Astrocyte (in vitro differentiated cells and primary cell): ENCODE measurements around the gene UACA. TPM values are rescaled to one million over a fixed set of nuclear protein-coding genes. Genes with fewer than 3 reads are reported as not detected.

Source experiments
- DNase-seq: peaks from one replicate; pipeline ENCODE4 v3.0.0-alpha.2; 2010; ENCODE audit warnings: low read depth
- FAIRE-seq: peaks from 2 replicates; lab custom pipeline; 2011; peaks lifted over from hg19 to GRCh38; lab: Jason Lieb, UNC
- H2AFZ ChIP-seq: 2 replicates; pipeline ENCODE4 v1.6.0; 2012; ENCODE audit warnings: low read depth, low read length, inconsistent platforms
- H3K27ac ChIP-seq: 2 replicates; pipeline ENCODE4 v1.5.1; 2011; ENCODE audit warnings: low read depth, low read length, inconsistent platforms
- H3K27me3 ChIP-seq: 2 replicates; pipeline ENCODE4 v1.6.0; 2011; ENCODE audit warnings: low read length, inconsistent platforms; ENCODE audit not compliant: insufficient read depth
- H3K36me3 ChIP-seq: 2 replicates; pipeline ENCODE4 v1.5.1; 2011; ENCODE audit warnings: low read length, inconsistent platforms; ENCODE audit not compliant: insufficient read depth
- H3K4me1 ChIP-seq: 2 replicates; pipeline ENCODE4 v1.5.1; 2011; ENCODE audit warnings: low read length, inconsistent platforms; ENCODE audit not compliant: insufficient read depth
- H3K4me2 ChIP-seq: 2 replicates; pipeline ENCODE4 v1.6.0; 2012; ENCODE audit warnings: low read length, inconsistent platforms
- H3K4me3 ChIP-seq: 2 replicates; pipeline ENCODE4 v1.5.1; 2011; ENCODE audit warnings: low read depth, mild to moderate bottlenecking, low read length, inconsistent platforms; ENCODE audit not compliant: insufficient read depth
- H3K79me2 ChIP-seq: 2 replicates; pipeline ENCODE4 v1.6.0; 2012; ENCODE audit warnings: mild to moderate bottlenecking, low read length, inconsistent platforms; ENCODE audit not compliant: insufficient read depth
- H3K9ac ChIP-seq: 2 replicates; pipeline ENCODE4 v1.6.0; 2012; ENCODE audit warnings: mild to moderate bottlenecking, low read length, inconsistent platforms
- H3K9me3 ChIP-seq: 2 replicates; pipeline ENCODE4 v1.5.1; 2012; ENCODE audit warnings: low read depth, mild to moderate bottlenecking, low read length, inconsistent platforms; ENCODE audit not compliant: insufficient read depth
- H4K20me1 ChIP-seq: 2 replicates; pipeline ENCODE4 v1.6.0; 2012; ENCODE audit warnings: low read length, inconsistent platforms; ENCODE audit not compliant: insufficient read depth
- H3K27ac Mint-ChIP-seq: one replicate; pipeline ENCODE4 v1.8.0; 2021; ENCODE audit warnings: mild to moderate bottlenecking, mixed read lengths; ENCODE audit not compliant: unreplicated experiment
- H3K27me3 Mint-ChIP-seq: one replicate; pipeline ENCODE4 v1.8.0; 2021; ENCODE audit warnings: low read depth, mixed read lengths; ENCODE audit not compliant: unreplicated experiment
- H3K36me3 Mint-ChIP-seq: one replicate; pipeline ENCODE4 v1.8.0; 2021; ENCODE audit warnings: low read depth, mixed read lengths; ENCODE audit not compliant: unreplicated experiment
- H3K4me1 Mint-ChIP-seq: one replicate; pipeline ENCODE4 v1.8.0; 2021; ENCODE audit warnings: low read depth, mixed read lengths; ENCODE audit not compliant: unreplicated experiment
- H3K4me3 Mint-ChIP-seq: one replicate; pipeline ENCODE4 v1.8.0; 2021; ENCODE audit warnings: mild to moderate bottlenecking, moderate library complexity, mixed read lengths; ENCODE audit not compliant: unreplicated experiment
- H3K9me3 Mint-ChIP-seq: one replicate; pipeline ENCODE4 v1.8.0; 2021; ENCODE audit warnings: mild to moderate bottlenecking, mixed read lengths; ENCODE audit not compliant: unreplicated experiment
- CTCF ChIP-seq: IDR thresholded peaks from 2 replicates; pipeline ENCODE4 v1.5.1; 2011; ENCODE audit warnings: low read depth, mild to moderate bottlenecking, inconsistent platforms, low read length, moderate library complexity; ENCODE audit not compliant: insufficient read depth
- EZH2 ChIP-seq: IDR thresholded peaks from 2 replicates; pipeline ENCODE4 v1.6.1; 2012; ENCODE audit warnings: mild to moderate bottlenecking, low read length, inconsistent platforms; ENCODE audit not compliant: insufficient read depth
- total RNA-seq: library from RNA; stranded (reverse); gene quantifications from 2 replicates; pipeline ENCODE4 v1.2.1, GENCODE V29; 2021

Gene UACA
- total RNA-seq, 1 donor from 2014 or later, result 168 TPM

- FAIRE-seq (peak; percentile 94), DNase-seq (peak; percentile 84)
- peak overlapping the region; percentile 35 for H3K27ac Mint-ChIP-seq
- Histone ChIP-seq H3K27me3 (no peaks in the 10 kb centered on the region), H3K79me2 (no peaks in the 10 kb centered on the region), H3K4me2 (peak overlapping the region; percentile 56), H3K9me3 (no peaks in the 10 kb centered on the region), H2AFZ (no peak overlapping the region), H3K9ac (peak overlapping the region; percentile 39), H4K20me1 (no peaks in the 10 kb centered on the region), H3K27ac (peak overlapping the region; percentile 84), H3K4me1 (peaks cover 43% of the 10 kb centered on the region), H3K36me3 (no peaks in the 10 kb centered on the region), H3K4me3 (no peak overlapping the region)
- no peak for TF ChIP-seq CTCF
- H3K27me3 Mint-ChIP-seq, result no peaks in the 10 kb centered on the region
- H3K4me1 Mint-ChIP-seq, result peaks cover 34% of the 10 kb centered on the region
- H3K36me3 Mint-ChIP-seq, result no peaks in the 10 kb centered on the region
- no peaks in the 10 kb centered on the region for H3K9me3 Mint-ChIP-seq
- H3K4me3 Mint-ChIP-seq, result no peak overlapping the region
Observed at GRCh38 chr15:70788114-70789049, 25.0 kb upstream of the UACA start.

GRCh38 chr15:70786996-70787395, 23.6 kb upstream of the UACA start:
- H3K9me3 ChIP-seq, result no peaks in the 10 kb centered on the region
- H3K36me3 ChIP-seq, result no peaks in the 10 kb centered on the region
- H3K27ac Mint-ChIP-seq, result no peak overlapping the region
- no peak overlapping the region for H3K4me2 ChIP-seq
- H3K79me2 ChIP-seq, result no peaks in the 10 kb centered on the region
- H3K4me1 Mint-ChIP-seq, result peaks cover 25% of the 10 kb centered on the region
- TF ChIP-seq EZH2, result no peak
- no peak for TF ChIP-seq CTCF
- no peak overlapping the region for H3K4me3 Mint-ChIP-seq
- no peak for DNase-seq
- no peaks in the 10 kb centered on the region for H3K27me3 Mint-ChIP-seq
- no peaks in the 10 kb centered on the region for H3K9me3 Mint-ChIP-seq
- H3K4me3 ChIP-seq, result no peak overlapping the region
- no peaks in the 10 kb centered on the region for H3K27me3 ChIP-seq
- no peak overlapping the region for H3K9ac ChIP-seq
- H3K27ac ChIP-seq, result no peak overlapping the region
- H2AFZ ChIP-seq, result no peak overlapping the region
- no peaks in the 10 kb centered on the region for H4K20me1 ChIP-seq
- no peak for FAIRE-seq
- peaks cover 37% of the 10 kb centered on the region for H3K4me1 ChIP-seq
- no peaks in the 10 kb centered on the region for H3K36me3 Mint-ChIP-seq

GRCh38 chr15:70783610-70784022, 20.3 kb upstream of the UACA start:
- Mint-ChIP-seq H3K9me3 (no peaks in the 10 kb centered on the region), H3K4me1 (peaks cover 29% of the 10 kb centered on the region), H3K27me3 (no peaks in the 10 kb centered on the region), H3K27ac (no peak overlapping the region), H3K36me3 (no peaks in the 10 kb centered on the region), H3K4me3 (no peak overlapping the region)
- Histone ChIP-seq H3K4me2 (peak overlapping the region; percentile 39), H2AFZ (no peak overlapping the region), H4K20me1 (no peaks in the 10 kb centered on the region), H3K4me1 (peaks cover 24% of the 10 kb centered on the region), H3K4me3 (no peak overlapping the region), H3K27ac (no peak overlapping the region), H3K9ac (no peak overlapping the region), H3K27me3 (no peaks in the 10 kb centered on the region), H3K79me2 (no peaks in the 10 kb centered on the region), H3K9me3 (no peaks in the 10 kb centered on the region), H3K36me3 (no peaks in the 10 kb centered on the region)
- FAIRE-seq (no peak), DNase-seq (peak; percentile 75)
- TF ChIP-seq CTCF (no peak), EZH2 (no peak)
